Chondrocyte (in vitro differentiated cells): ENCODE measurements around the gene SELPLG. TPM values are rescaled to one million over a fixed set of nuclear protein-coding genes. Genes with fewer than 3 reads are reported as not detected.

ENCODE experiments used
- DNase-seq: peaks from one replicate; pipeline ENCODE4 v3.0.0; 2021; ENCODE audit warnings: mixed read lengths, low spot score
- H3K27ac Mint-ChIP-seq: one replicate; pipeline ENCODE4 v1.8.0; 2021; ENCODE audit warnings: mild to moderate bottlenecking, moderate library complexity, mixed read lengths; ENCODE audit not compliant: unreplicated experiment
- H3K27me3 Mint-ChIP-seq: 2 replicates; pipeline ENCODE4 v1.8.0; 2021; ENCODE audit warnings: low read depth, mixed read lengths
- H3K36me3 Mint-ChIP-seq: 2 replicates; pipeline ENCODE4 v1.8.0; 2021; ENCODE audit warnings: low read depth, mixed read lengths
- H3K4me1 Mint-ChIP-seq: 2 replicates; pipeline ENCODE4 v1.8.0; 2021; ENCODE audit warnings: low read depth, mild to moderate bottlenecking, mixed read lengths
- H3K4me3 Mint-ChIP-seq: one replicate; pipeline ENCODE4 v1.8.0; 2021; ENCODE audit warnings: mild to moderate bottlenecking, moderate library complexity, mixed read lengths; ENCODE audit not compliant: unreplicated experiment
- H3K9me3 Mint-ChIP-seq: 2 replicates; pipeline ENCODE4 v1.8.0; 2021; ENCODE audit warnings: low read depth, mixed read lengths
- CTCF ChIP-seq: fragments of 200-600 bp; sonication (generic); IDR thresholded peaks from 2 replicates; pipeline ENCODE4 v1.5.0; 2021; ENCODE audit warnings: antibody characterized with exemption, mild to moderate bottlenecking, moderate library complexity
- total RNA-seq: library from RNA; stranded (reverse); gene quantifications from 3 replicates; pipeline ENCODE4 v1.2.1, GENCODE V29; 2021

The SELPLG gene
- total RNA-seq, 1 donor from 2014 or later: 3.2 TPM

DNA sequence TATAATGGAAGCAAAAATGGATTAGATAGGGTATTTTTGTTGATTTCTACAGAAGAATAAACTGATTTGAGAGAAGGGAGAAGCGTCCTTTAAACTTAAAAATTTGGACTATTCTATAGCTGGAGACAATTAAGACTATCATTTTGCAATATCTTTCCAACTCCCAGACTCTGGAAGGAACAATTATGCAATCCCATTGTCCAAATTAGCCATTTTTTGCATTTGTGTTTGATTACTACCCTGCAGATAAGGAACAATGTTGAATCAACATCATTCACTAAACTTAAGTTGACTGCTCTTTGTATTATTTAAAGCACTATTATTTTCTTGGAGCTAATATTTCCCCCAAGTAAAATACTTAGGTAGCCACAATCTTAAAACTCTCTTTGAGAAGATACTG lies 34.8 kb upstream of the SELPLG start:
- Mint-ChIP-seq H3K27ac (no peak overlapping the region), H3K27me3 (no peaks in the 10 kb centered on the region), H3K4me1 (peaks cover 76% of the 10 kb centered on the region), H3K9me3 (no peaks in the 10 kb centered on the region), H3K36me3 (peaks cover 11% of the 10 kb centered on the region), H3K4me3 (no peak overlapping the region)
- no peak for DNase-seq
- no peak for TF ChIP-seq CTCF

- Mint-ChIP-seq H3K4me3 (no peak overlapping the region), H3K27me3 (no peaks in the 10 kb centered on the region), H3K27ac (peak overlapping the region; percentile 46), H3K4me1 (peaks cover 81% of the 10 kb centered on the region), H3K9me3 (no peaks in the 10 kb centered on the region), H3K36me3 (peaks cover 8% of the 10 kb centered on the region)
- DNase-seq: no peak
- no peak for TF ChIP-seq CTCF
Observed at GRCh38 chr12:108668063-108668462, 34.4 kb upstream of the SELPLG start.

GRCh38 chr12:108667349-108667748 lies 33.7 kb upstream of the SELPLG start:
- no peak for TF ChIP-seq CTCF
- DNase-seq: no peak
- H3K9me3 Mint-ChIP-seq: no peaks in the 10 kb centered on the region
- no peaks in the 10 kb centered on the region for H3K27me3 Mint-ChIP-seq
- H3K4me3 Mint-ChIP-seq: no peak overlapping the region
- H3K36me3 Mint-ChIP-seq: peaks cover 10% of the 10 kb centered on the region
- H3K4me1 Mint-ChIP-seq: peaks cover 85% of the 10 kb centered on the region
- peak overlapping the region; percentile 46 for H3K27ac Mint-ChIP-seq

- TF ChIP-seq CTCF: no peak
- Mint-ChIP-seq H3K4me1 (peaks cover 82% of the 10 kb centered on the region), H3K27ac (peak overlapping the region; percentile 94), H3K36me3 (peaks cover 6% of the 10 kb centered on the region), H3K9me3 (no peaks in the 10 kb centered on the region), H3K27me3 (no peaks in the 10 kb centered on the region), H3K4me3 (no peak overlapping the region)
- no peak for DNase-seq
Observed at GRCh38 chr12:108666401-108666881, 32.7 kb upstream of the SELPLG start.

DNA sequence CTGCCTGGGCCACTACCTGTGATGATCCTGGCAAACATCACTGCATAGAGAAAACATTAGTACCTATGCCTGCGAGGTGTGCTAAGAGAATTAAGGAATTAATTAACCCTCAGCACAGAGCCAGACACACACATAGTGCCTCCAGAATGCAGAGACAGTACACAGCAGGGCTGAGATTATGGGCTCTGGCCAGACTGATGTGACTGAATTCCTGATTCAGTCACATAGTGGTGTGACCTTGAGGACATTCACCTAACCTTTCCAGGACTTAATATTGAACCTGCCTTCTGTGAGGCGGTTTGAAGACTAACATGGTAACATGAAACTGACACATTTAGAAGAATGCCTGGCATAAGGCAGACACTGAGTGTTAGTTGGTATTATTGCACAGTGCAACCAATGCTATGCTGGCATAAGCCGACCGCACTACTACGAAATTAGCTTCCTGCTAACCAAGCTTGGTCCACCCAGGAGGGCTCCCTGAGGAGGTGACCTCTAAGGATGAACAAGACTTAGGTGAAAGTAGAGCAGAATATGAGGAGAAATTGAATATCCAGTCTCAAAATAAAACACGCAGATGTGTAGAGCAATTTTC lies 32.0 kb upstream of the SELPLG start:
- peak overlapping the region; percentile 94 for H3K27ac Mint-ChIP-seq
- H3K27me3 Mint-ChIP-seq: no peaks in the 10 kb centered on the region
- H3K9me3 Mint-ChIP-seq: no peaks in the 10 kb centered on the region
- peaks cover 6% of the 10 kb centered on the region for H3K36me3 Mint-ChIP-seq
- H3K4me3 Mint-ChIP-seq: no peak overlapping the region
- DNase-seq: no peak
- H3K4me1 Mint-ChIP-seq: peaks cover 82% of the 10 kb centered on the region
- no peak for TF ChIP-seq CTCF
